Activated CD8-positive, alpha-beta memory T cell treated with anti-CD3 and anti-CD28 coated beads, Interleukin-2, amount 10 ng/mL, durations not matched to agents 7 days and 5 days (primary cell): ENCODE data around the gene SEMA6D. TPM values are rescaled to one million over a fixed set of nuclear protein-coding genes. Genes with fewer than 3 reads are reported as not detected.

Source experiments
- ATAC-seq: fragments of 150-1000 bp; cut with Tn5 transposase; one replicate; pipeline ENCODE4 v1.10.0; 2021; ENCODE audit warnings: moderate library complexity
- CTCF ChIA-PET: fragments of 350-600 bp; sonication (Branson Sonifier 250); formaldehyde crosslinking; loops from one replicate; lab custom pipeline; 2021; ENCODE audit warnings: antibody characterized with exemption; lab: Charles Lee
- DNase-seq: peaks from one replicate; pipeline ENCODE4 v3.0.0-alpha.2; 2020
- H3K27ac Mint-ChIP-seq: one replicate; pipeline ENCODE4 v1.8.0; 2021; ENCODE audit warnings: mild to moderate bottlenecking, mixed read lengths
- H3K27me3 Mint-ChIP-seq: one replicate; pipeline ENCODE4 v1.8.0; 2021; ENCODE audit warnings: mixed read lengths
- H3K36me3 Mint-ChIP-seq: one replicate; pipeline ENCODE4 v1.8.0; 2021; ENCODE audit warnings: mild to moderate bottlenecking, mixed read lengths
- H3K4me1 Mint-ChIP-seq: one replicate; pipeline ENCODE4 v1.8.0; 2021; ENCODE audit warnings: mixed read lengths
- H3K4me3 Mint-ChIP-seq: one replicate; pipeline ENCODE4 v1.8.0; 2021; ENCODE audit warnings: mild to moderate bottlenecking, moderate library complexity, mixed read lengths
- H3K9me3 Mint-ChIP-seq: one replicate; pipeline ENCODE4 v1.8.0; 2022; ENCODE audit warnings: low read depth, mixed read lengths
- total RNA-seq, 2 experiments: library from RNA; stranded (reverse); gene quantifications; one replicate each; pipeline ENCODE4 v1.2.3, GENCODE V29; 2021

The SEMA6D gene
- total RNA-seq, 2 experiments from 2014 or later = not detected

DNA sequence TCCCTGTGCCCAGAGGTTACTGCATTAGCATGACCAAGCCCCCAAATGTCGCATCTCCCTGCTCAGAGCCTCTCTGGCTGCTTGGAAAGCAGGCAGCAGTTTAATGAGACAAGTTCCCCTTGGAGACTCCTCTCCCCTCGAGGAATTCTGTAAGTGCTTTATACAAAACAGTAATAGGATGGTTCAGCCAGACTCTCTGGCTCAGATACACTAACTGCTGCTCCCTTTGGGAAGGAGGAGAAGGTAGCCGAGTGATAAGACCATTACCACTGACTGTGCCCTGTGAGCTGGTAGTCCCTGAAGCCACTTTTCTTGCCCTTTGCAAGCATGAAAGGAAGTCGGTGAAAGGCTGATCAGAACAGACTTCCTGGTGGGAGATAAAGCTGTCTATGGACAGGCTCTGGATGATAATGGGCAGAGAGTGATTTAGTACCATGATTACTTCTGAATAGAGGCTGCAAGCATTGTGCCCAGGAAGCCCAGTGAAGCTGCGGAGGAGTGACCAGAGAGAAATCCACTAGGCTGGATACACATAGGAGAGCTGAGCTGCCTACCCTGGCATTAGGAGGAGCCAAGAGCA is 100.8 kb downstream of the SEMA6D start:
- H3K27me3 Mint-ChIP-seq = peaks cover 29% of the 10 kb centered on the region
- DNase-seq (no peak), ATAC-seq (no peak)
- peaks cover 14% of the 10 kb centered on the region for H3K4me1 Mint-ChIP-seq
- no peak overlapping the region for H3K27ac Mint-ChIP-seq
- H3K9me3 Mint-ChIP-seq = no peaks in the 10 kb centered on the region
- H3K36me3 Mint-ChIP-seq = no peaks in the 10 kb centered on the region
- CTCF ChIA-PET = no interaction called here
- H3K4me3 Mint-ChIP-seq = no peak overlapping the region

GRCh38 chr15:47819158-47819557 is 101.9 kb downstream of the SEMA6D start:
- DNase-seq (no peak), ATAC-seq (no peak)
- H3K9me3 Mint-ChIP-seq = no peaks in the 10 kb centered on the region
- CTCF ChIA-PET = no interaction called here
- H3K36me3 Mint-ChIP-seq = no peaks in the 10 kb centered on the region
- no peak overlapping the region for H3K4me3 Mint-ChIP-seq
- peaks cover 3% of the 10 kb centered on the region for H3K4me1 Mint-ChIP-seq
- H3K27ac Mint-ChIP-seq = no peak overlapping the region
- H3K27me3 Mint-ChIP-seq = peaks cover 29% of the 10 kb centered on the region

DNA sequence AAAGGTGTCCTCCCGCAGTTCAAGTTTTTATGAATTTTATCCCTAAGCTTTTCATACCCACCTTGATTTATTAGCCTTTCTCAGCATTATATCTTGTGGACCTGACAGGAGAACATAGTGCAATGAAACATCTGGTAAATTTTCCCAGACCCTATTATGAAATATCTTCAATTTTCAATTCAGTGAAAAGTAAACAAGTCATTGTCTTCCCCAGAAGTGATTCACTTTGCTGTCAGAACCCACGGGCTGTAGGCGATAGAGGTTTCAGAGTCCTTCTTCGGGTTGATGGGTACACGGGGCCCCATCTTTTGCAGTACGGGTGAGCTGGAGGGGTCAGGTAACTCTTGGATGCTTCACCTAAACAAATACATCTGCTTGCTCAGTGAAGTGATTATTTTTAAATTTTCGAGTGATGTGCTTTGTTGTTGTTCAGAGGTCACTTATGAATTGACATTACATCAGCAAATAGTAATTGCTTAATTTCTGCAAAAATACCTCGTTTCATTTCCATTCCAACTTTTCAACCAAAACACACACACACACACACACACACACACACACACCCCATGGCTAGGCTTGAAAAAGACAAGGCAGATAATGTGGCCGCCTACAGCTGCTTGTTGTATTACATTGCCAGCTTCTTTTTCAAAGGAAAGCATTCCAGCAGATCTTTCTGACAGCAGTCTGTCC is 102.9 kb downstream of the SEMA6D start:
- CTCF ChIA-PET = no interaction called here
- no peak for DNase-seq
- Mint-ChIP-seq H3K27ac (no peak overlapping the region), H3K27me3 (peaks cover 25% of the 10 kb centered on the region), H3K36me3 (no peaks in the 10 kb centered on the region), H3K9me3 (no peaks in the 10 kb centered on the region), H3K4me3 (no peak overlapping the region), H3K4me1 (no peaks in the 10 kb centered on the region)
- no peak for ATAC-seq

DNA sequence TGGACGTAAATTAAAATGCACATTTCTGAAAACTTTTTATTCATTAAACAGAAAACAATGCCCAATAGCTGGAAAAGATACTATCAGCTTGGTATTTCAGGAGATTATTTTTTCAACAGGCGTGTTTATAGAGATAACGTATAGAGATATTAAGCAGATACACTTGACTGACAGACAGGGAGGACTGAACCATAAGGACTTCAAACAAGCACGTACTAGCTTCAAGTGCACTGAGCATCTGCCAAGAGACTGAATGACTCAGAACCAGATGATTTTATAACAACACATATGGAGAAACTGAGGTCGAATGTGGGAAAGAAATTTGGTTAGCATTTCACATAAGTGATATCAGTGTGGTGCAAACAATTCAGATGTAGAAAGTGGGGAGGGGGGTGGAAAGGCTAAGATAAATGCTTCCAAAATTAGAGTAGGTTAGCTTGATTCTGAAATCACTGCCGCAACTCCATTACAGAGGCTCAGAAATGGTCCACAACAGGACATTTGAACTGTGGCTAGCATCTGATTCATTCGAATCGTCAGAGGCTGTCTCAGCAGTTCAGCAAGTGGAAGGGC is 103.5 kb downstream of the SEMA6D start:
- Mint-ChIP-seq H3K27ac (no peak overlapping the region), H3K4me1 (no peaks in the 10 kb centered on the region), H3K9me3 (no peaks in the 10 kb centered on the region), H3K4me3 (no peak overlapping the region), H3K27me3 (peaks cover 27% of the 10 kb centered on the region), H3K36me3 (no peaks in the 10 kb centered on the region)
- CTCF ChIA-PET = no interaction called here
- DNase-seq (no peak), ATAC-seq (no peak)

- no peaks in the 10 kb centered on the region for H3K9me3 Mint-ChIP-seq
- CTCF ChIA-PET = no interaction called here
- H3K27ac Mint-ChIP-seq = no peak overlapping the region
- no peaks in the 10 kb centered on the region for H3K4me1 Mint-ChIP-seq
- no peaks in the 10 kb centered on the region for H3K36me3 Mint-ChIP-seq
- ATAC-seq (no peak), DNase-seq (no peak)
- peaks cover 22% of the 10 kb centered on the region for H3K27me3 Mint-ChIP-seq
- H3K4me3 Mint-ChIP-seq = no peak overlapping the region
Observed at GRCh38 chr15:47822048-47822447, 104.7 kb downstream of the SEMA6D start.
